Tibial nerve (tissue), 4 donors: ENCODE data around the gene CDCA8. TPM values are rescaled to one million over a fixed set of nuclear protein-coding genes. Genes with fewer than 3 reads are reported as not detected.

Source experiments
- DNase-seq, 2 donors: peaks; one replicate each; pipeline ENCODE4 v3.0.0-alpha.2; 2019; ENCODE audit warnings: low spot score in 2 of 2
- H3K27ac ChIP-seq, 4 donors: fragments of 200-600 bp; sonication (generic) in 3 of 4; one replicate each; pipeline ENCODE4 v1.5.1; 2017 to 2019; ENCODE audit warnings: mild to moderate bottlenecking in 1 of 4
- H3K27me3 ChIP-seq, 2 donors: fragments of 200-600 bp; sonication (generic) in 1 of 2; one replicate each; pipeline versions ENCODE4 v1.5.1 to v1.6.0; 2017 to 2019
- H3K36me3 ChIP-seq, 3 donors: fragments of 200-600 bp; sonication (generic); one replicate each; pipeline ENCODE4 v1.5.1; 2018 to 2019
- H3K4me1 ChIP-seq, 4 donors: fragments of 200-600 bp; sonication (generic) in 3 of 4; one replicate each; pipeline ENCODE4 v1.5.1; 2017 to 2019
- H3K4me3 ChIP-seq, 4 donors: fragments of 200-600 bp; sonication (generic) in 3 of 4; one replicate each; pipeline ENCODE4 v1.5.1; 2017 to 2019; ENCODE audit warnings: mild to moderate bottlenecking in 1 of 4, moderate library complexity in 1 of 4
- H3K9me3 ChIP-seq, 4 donors: fragments of 200-600 bp; sonication (generic) in 3 of 4; one replicate each; pipeline ENCODE4 v1.5.1; 2017 to 2019
- CTCF ChIP-seq, 5 experiments: fragments of 200-600 bp in 3 of 5; fragments of 450-650 bp in 2 of 5; sonication (generic) in 3 of 5; IDR thresholded peaks; one replicate each; pipeline ENCODE4 v1.5.1; 2016 to 2019; ENCODE audit warnings: antibody characterized with exemption in 5 of 5, mild to moderate bottlenecking in 3 of 5, moderate library complexity in 2 of 5
- EP300 ChIP-seq, 2 donors: sonication (generic); formaldehyde crosslinking; IDR thresholded peaks; one replicate each; pipeline ENCODE4 v1.6.1; 2017; ENCODE audit warnings: antibody characterized with exemption in 2 of 2, mild to moderate bottlenecking in 1 of 2
- POLR2A ChIP-seq, 2 donors: fragments of 450-650 bp; IDR thresholded peaks; one replicate each; pipeline ENCODE4 v1.6.1; 2017; ENCODE audit warnings: antibody characterized with exemption in 2 of 2, mild to moderate bottlenecking in 2 of 2, moderate library complexity in 2 of 2
- WGBS, 2 donors: methylation state at CpG; one replicate each; pipeline ENCODE4 v1.1.5; 2018; 5-methylcytosine and 5-hydroxymethylcytosine counted together
- total RNA-seq, 4 donors: library from RNA; depleted of rRNA; stranded (reverse); fragments of >200 nt; gene quantifications; one replicate each; pipeline ENCODE4 v1.1.0, GENCODE V29; 2016

CDCA8 gene
- total RNA-seq, 4 donors from 2014 or later: 0.66 to 0.98 (median 0.90) TPM; not detected in 1

GRCh38 chr1:37657620-37658412 lies 34.5 kb upstream of the CDCA8 start:
- WGBS, 2 donors: 54 to 67% methylated on average over 14 of the region's 14 CpGs
- Histone ChIP-seq H3K4me3 (no peak overlapping the region), H3K4me1 (no peaks in the 10 kb centered on the region), H3K36me3 (no peaks in the 10 kb centered on the region), H3K9me3 (no peaks in the 10 kb centered on the region), H3K27ac (no peak overlapping the region), H3K27me3 (peaks cover 0 to 41% of the 10 kb centered on the region in 2 donors)
- TF ChIP-seq POLR2A (IDR thresholded peaks at IDR 0.05) (no peak), EP300 (IDR thresholded peaks at IDR 0.05) (no peak), CTCF (IDR thresholded peaks at IDR 0.05) (no peak)
- DNase-seq: no peak

- TF ChIP-seq POLR2A (IDR thresholded peaks at IDR 0.05): no peak
- no peak for TF ChIP-seq CTCF (IDR thresholded peaks at IDR 0.05)
- TF ChIP-seq EP300 (IDR thresholded peaks at IDR 0.05): no peak
- H3K27me3 ChIP-seq: peaks cover 0 to 41% of the 10 kb centered on the region in 2 donors
- 88 to 90% methylated on average over 6 of the region's 6 CpGs for WGBS, 2 donors
Observed at GRCh38 chr1:37658486-37658885, 33.8 kb upstream of the CDCA8 start.

GRCh38 chr1:37660664-37661063 lies 31.7 kb upstream of the CDCA8 start:
- WGBS, 2 donors: 17 to 18% methylated on average over 8 to 10 of the region's 10 CpGs
- H3K4me1 ChIP-seq: no peaks in the 10 kb centered on the region
- TF ChIP-seq CTCF (IDR thresholded peaks at IDR 0.05) (no peak), POLR2A (IDR thresholded peaks at IDR 0.05) (no peak), EP300 (IDR thresholded peaks at IDR 0.05) (no peak)

More at GRCh38 chr1:37658486-37658885, 33.8 kb upstream of the CDCA8 start:
- Histone ChIP-seq H3K27ac (no peak overlapping the region), H3K36me3 (no peaks in the 10 kb centered on the region), H3K4me1 (no peaks in the 10 kb centered on the region), H3K4me3 (no peak overlapping the region), H3K9me3 (no peaks in the 10 kb centered on the region)
- DNase-seq: no peak

GRCh38 chr1:37661401-37661800 lies 30.9 kb upstream of the CDCA8 start:
- peaks cover 0 to 41% of the 10 kb centered on the region in 2 donors for H3K27me3 ChIP-seq
- no peak overlapping the region for H3K4me3 ChIP-seq
- 46 to 61% methylated on average over 9 of the region's 9 CpGs for WGBS, 2 donors
- no peak overlapping the region for H3K27ac ChIP-seq
- no peaks in the 10 kb centered on the region for H3K9me3 ChIP-seq
- H3K36me3 ChIP-seq: no peaks in the 10 kb centered on the region
- no peaks in the 10 kb centered on the region for H3K4me1 ChIP-seq
- DNase-seq: no peak
- TF ChIP-seq POLR2A (IDR thresholded peaks at IDR 0.05): no peak
- no peak for TF ChIP-seq EP300 (IDR thresholded peaks at IDR 0.05)
- no peak for TF ChIP-seq CTCF (IDR thresholded peaks at IDR 0.05)

More at GRCh38 chr1:37660664-37661063, 31.7 kb upstream of the CDCA8 start:
- no peaks in the 10 kb centered on the region for H3K9me3 ChIP-seq
- H3K4me3 ChIP-seq: no peak overlapping the region
- H3K27me3 ChIP-seq: peaks cover 0 to 41% of the 10 kb centered on the region in 2 donors
- no peak for DNase-seq
- H3K27ac ChIP-seq: no peak overlapping the region
- H3K36me3 ChIP-seq: no peaks in the 10 kb centered on the region

- TF ChIP-seq EP300 (IDR thresholded peaks at IDR 0.05): no peak
- TF ChIP-seq POLR2A (IDR thresholded peaks at IDR 0.05): no peak
- no peak for TF ChIP-seq CTCF (IDR thresholded peaks at IDR 0.05)
- H3K4me3 ChIP-seq: no peak overlapping the region
- peaks cover 0 to 33% of the 10 kb centered on the region in 2 donors for H3K27me3 ChIP-seq
- no peaks in the 10 kb centered on the region for H3K9me3 ChIP-seq
- DNase-seq: no peak
- WGBS, 2 donors: 80 to 88% methylated on average over 11 of the region's 11 CpGs
- no peaks in the 10 kb centered on the region for H3K36me3 ChIP-seq
- no peak overlapping the region for H3K27ac ChIP-seq
- no peaks in the 10 kb centered on the region for H3K4me1 ChIP-seq
Observed at GRCh38 chr1:37662031-37662755, 30.1 kb upstream of the CDCA8 start.
